Fibroblast of lung (primary cell): ENCODE results near the gene SYTL3. TPM values are rescaled to one million over a fixed set of nuclear protein-coding genes. Genes with fewer than 3 reads are reported as not detected.

ENCODE experiments used
- DNase-seq, 2 donors: peaks; one replicate each; pipeline versions ENCODE4 v3.0.0 to v3.0.0-alpha.2; 2010; ENCODE audit warnings: low read depth in 2 of 2
- H2AFZ ChIP-seq: 2 replicates; pipeline ENCODE4 v1.5.1; 2012; ENCODE audit warnings: low read length, control low read depth, inconsistent platforms
- H3K27ac ChIP-seq: 2 replicates; pipeline ENCODE4 v1.5.1; 2011; ENCODE audit warnings: low read length, control low read depth; ENCODE audit not compliant: insufficient read depth
- H3K27me3 ChIP-seq: 2 replicates; pipeline ENCODE4 v1.5.1; 2011; ENCODE audit warnings: mild to moderate bottlenecking, low read length; ENCODE audit not compliant: control insufficient read depth, insufficient read depth
- H3K36me3 ChIP-seq: 2 replicates; pipeline ENCODE4 v1.5.1; 2011; ENCODE audit warnings: low read length; ENCODE audit not compliant: control insufficient read depth, insufficient read depth
- H3K4me1 ChIP-seq: 2 replicates; pipeline ENCODE4 v1.5.1; 2011; ENCODE audit warnings: low read length; ENCODE audit not compliant: control insufficient read depth, insufficient read depth; ENCODE audit errors: extremely low read depth
- H3K4me2 ChIP-seq: 2 replicates; pipeline ENCODE4 v1.5.1; 2011; ENCODE audit warnings: low read length, control low read depth; ENCODE audit not compliant: insufficient read depth; ENCODE audit errors: extremely low read depth
- H3K4me3 ChIP-seq, 4 experiments: fragments of 200-600 bp in 1 of 4; sonication (generic) in 1 of 4; replicated peaks in 1 of 4; 2 replicates each; pipeline ENCODE4 v1.5.1; 2011 to 2016; ENCODE audit warnings: low read length in 4 of 4, low read depth in 3 of 4, mild to moderate bottlenecking in 3 of 4, control low read depth in 2 of 4, inconsistent platforms in 1 of 4, mixed read lengths in 1 of 4; ENCODE audit not compliant: insufficient read depth in 1 of 4; ENCODE audit errors: control extremely low read depth in 1 of 4
- H3K79me2 ChIP-seq: 2 replicates; pipeline ENCODE4 v1.5.1; 2012; ENCODE audit warnings: mild to moderate bottlenecking, low read length, inconsistent platforms; ENCODE audit not compliant: control insufficient read depth, insufficient read depth
- H3K9ac ChIP-seq: 2 replicates; pipeline ENCODE4 v1.5.1; 2011; ENCODE audit warnings: mild to moderate bottlenecking, low read length, control low read depth; ENCODE audit not compliant: insufficient read depth
- H3K9me3 ChIP-seq: 2 replicates; pipeline ENCODE4 v1.5.1; 2012; ENCODE audit warnings: low read depth, low read length; ENCODE audit not compliant: control insufficient read depth, insufficient read depth
- H4K20me1 ChIP-seq: 2 replicates; pipeline ENCODE4 v1.5.1; 2011; ENCODE audit warnings: low read length; ENCODE audit not compliant: control insufficient read depth, insufficient read depth; ENCODE audit errors: extremely low read depth
- CTCF ChIP-seq, 2 donors: IDR thresholded peaks in 1 of 2; conservative IDR thresholded peaks in 1 of 2; 1 replicate in 1 of 2; 2 replicates in 1 of 2; pipeline ENCODE4 v1.5.1; 2011 to 2012; ENCODE audit warnings: low read length in 2 of 2, control low read depth in 1 of 2, inconsistent platforms in 1 of 2, low read depth in 1 of 2, mild to moderate bottlenecking in 1 of 2
- EZH2 ChIP-seq: IDR thresholded peaks from 2 replicates; pipeline ENCODE4 v1.5.1; 2012; ENCODE audit warnings: low read length, control low read depth, mild to moderate bottlenecking; ENCODE audit errors: missing control alignments
- polyA plus RNA-seq, 2 donors: library from polyadenylated mRNA; depleted of rRNA in 1 of 2; stranded (reverse) in 1 of 2; unstranded in 1 of 2; fragments of >200 nt; gene quantifications; 2 replicates each; pipeline ENCODE4 v1.2.1, GENCODE V29; 2011 to 2012; ENCODE audit warnings: missing spikeins in 1 of 2
- total RNA-seq: library from RNA; depleted of rRNA; stranded (reverse); fragments of >200 nt; gene quantifications from 2 replicates; pipeline ENCODE4 v1.2.1, GENCODE V29; 2014

The SYTL3 gene
- total and polyA plus RNA-seq, 2 donors (not counting 1 experiment from before 2014, with no cell fraction given): 0.76 to 4.6 TPM

- no peak for DNase-seq
- H3K4me1 ChIP-seq: no peaks in the 10 kb centered on the region
- H3K27me3 ChIP-seq: no peaks in the 10 kb centered on the region
- H4K20me1 ChIP-seq: no peaks in the 10 kb centered on the region
- H3K4me2 ChIP-seq: no peak overlapping the region
- H3K9me3 ChIP-seq: no peaks in the 10 kb centered on the region
- no peak overlapping the region for H3K9ac ChIP-seq
- no peak overlapping the region for H3K27ac ChIP-seq
- no peaks in the 10 kb centered on the region for H3K79me2 ChIP-seq
- H3K4me3 ChIP-seq: no peak overlapping the region
- H3K36me3 ChIP-seq: no peaks in the 10 kb centered on the region
- no peak overlapping the region for H2AFZ ChIP-seq
- no peak for TF ChIP-seq EZH2
- no peak for TF ChIP-seq CTCF (conservative IDR thresholded peaks at IDR 0.05 in 1 of 2, IDR thresholded peaks at IDR 0.05 in 1 of 2; ENCODE audit: low read depth in 1 of 2, low read length in 2 of 2)
Observed at GRCh38 chr6:158687506-158687905, 37.7 kb downstream of the SYTL3 start.

GRCh38 chr6:158688860-158689259, 39.0 kb downstream of the SYTL3 start:
- Histone ChIP-seq H3K4me2 (no peak overlapping the region), H3K79me2 (no peaks in the 10 kb centered on the region), H2AFZ (no peak overlapping the region), H3K27me3 (no peaks in the 10 kb centered on the region), H3K4me3 (no peak overlapping the region), H3K36me3 (no peaks in the 10 kb centered on the region), H3K9me3 (no peaks in the 10 kb centered on the region), H3K9ac (no peak overlapping the region), H3K4me1 (no peaks in the 10 kb centered on the region), H4K20me1 (no peaks in the 10 kb centered on the region), H3K27ac (no peak overlapping the region)
- DNase-seq: no peak
- TF ChIP-seq EZH2: no peak
- TF ChIP-seq CTCF (conservative IDR thresholded peaks at IDR 0.05 in 1 of 2, IDR thresholded peaks at IDR 0.05 in 1 of 2; ENCODE audit: low read depth in 1 of 2, low read length in 2 of 2): no peak

GRCh38 chr6:158694913-158695312, 45.1 kb downstream of the SYTL3 start:
- Histone ChIP-seq H3K4me2 (no peak overlapping the region), H3K79me2 (no peaks in the 10 kb centered on the region), H3K36me3 (no peaks in the 10 kb centered on the region), H3K27ac (no peak overlapping the region), H3K4me3 (no peak overlapping the region), H3K9me3 (no peaks in the 10 kb centered on the region), H2AFZ (no peak overlapping the region), H4K20me1 (no peaks in the 10 kb centered on the region), H3K9ac (no peak overlapping the region), H3K27me3 (no peaks in the 10 kb centered on the region), H3K4me1 (peaks cover 2% of the 10 kb centered on the region)
- TF ChIP-seq CTCF (conservative IDR thresholded peaks at IDR 0.05 in 1 of 2, IDR thresholded peaks at IDR 0.05 in 1 of 2; ENCODE audit: low read depth in 1 of 2, low read length in 2 of 2): no peak
- no peak for TF ChIP-seq EZH2
- DNase-seq: no peak
